Naive thymus-derived CD4-positive, alpha-beta T cell (primary cell): ENCODE results near the gene SPIRE2. TPM values are rescaled to one million over a fixed set of nuclear protein-coding genes. Genes with fewer than 3 reads are reported as not detected.
A peak's percentile ranks its signal among the peaks of the same experiment; 100 is the strongest.

Source experiments
- ATAC-seq: fragments of 150-1000 bp; cut with Tn5 transposase; 2 replicates; pipeline ENCODE4 v1.10.0; 2021; ENCODE audit warnings: mild to moderate bottlenecking, moderate library complexity
- CTCF ChIA-PET: fragments of 350-600 bp; sonication (Branson Sonifier 250); formaldehyde crosslinking; loops from one replicate; lab custom pipeline; 2021; ENCODE audit warnings: antibody characterized with exemption; lab: Charles Lee
- POLR2A ChIA-PET: fragments of 350-600 bp; sonication (Branson Sonifier 250); formaldehyde crosslinking; loops from one replicate; lab custom pipeline; 2021; ENCODE audit warnings: antibody characterized with exemption, inconsistent platforms; lab: Charles Lee
- DNase-seq, 9 donors: peaks; one replicate each; pipeline versions ENCODE4 v3.0.0 to v3.0.0-alpha.2; 2020 to 2022; ENCODE audit warnings: mixed read lengths in 1 of 9
- H3K27ac ChIP-seq: one replicate; pipeline ENCODE4 v1.7.0; 2013; ENCODE audit warnings: mild to moderate bottlenecking, low read depth, low read length, moderate library complexity
- H3K27me3 ChIP-seq, 2 donors: one replicate each; pipeline ENCODE4 v1.7.0; 2013; ENCODE audit warnings: low read length in 2 of 2, mild to moderate bottlenecking in 2 of 2, moderate library complexity in 2 of 2; ENCODE audit not compliant: control insufficient read depth in 2 of 2, insufficient read depth in 2 of 2
- H3K36me3 ChIP-seq, 3 experiments: 1 replicate in 2 of 3; 2 replicates in 1 of 3; pipeline ENCODE4 v1.7.0; 2013; ENCODE audit warnings: low read length in 3 of 3, mild to moderate bottlenecking in 3 of 3, moderate library complexity in 1 of 3; ENCODE audit not compliant: insufficient read depth in 3 of 3, control insufficient read depth in 2 of 3
- H3K4me1 ChIP-seq, 2 donors: one replicate each; pipeline ENCODE4 v1.7.0; 2013; ENCODE audit warnings: low read length in 2 of 2, mild to moderate bottlenecking in 2 of 2, moderate library complexity in 1 of 2; ENCODE audit not compliant: control insufficient read depth in 2 of 2, insufficient read depth in 2 of 2
- H3K4me3 ChIP-seq: 2 replicates; pipeline ENCODE4 v1.7.0; 2013; ENCODE audit warnings: mild to moderate bottlenecking, low read length
- H3K9me3 ChIP-seq, 3 experiments: 1 replicate in 2 of 3; 2 replicates in 1 of 3; pipeline ENCODE4 v1.7.0; 2013; ENCODE audit warnings: low read length in 3 of 3; ENCODE audit not compliant: control insufficient read depth in 2 of 3
- H3K27ac Mint-ChIP-seq, 9 donors: one replicate each; pipeline ENCODE4 v1.8.0; 2020 to 2022; ENCODE audit warnings: mixed read lengths in 9 of 9, mild to moderate bottlenecking in 8 of 9, moderate library complexity in 5 of 9, inconsistent platforms in 2 of 9
- H3K27me3 Mint-ChIP-seq, 5 donors: one replicate each; pipeline ENCODE4 v1.8.0; 2021 to 2022; ENCODE audit warnings: mixed read lengths in 5 of 5, mild to moderate bottlenecking in 1 of 5
- H3K36me3 Mint-ChIP-seq, 5 donors: one replicate each; pipeline ENCODE4 v1.8.0; 2020 to 2022; ENCODE audit warnings: mixed read lengths in 5 of 5, mild to moderate bottlenecking in 3 of 5, inconsistent platforms in 1 of 5
- H3K4me1 Mint-ChIP-seq, 7 donors: one replicate each; pipeline ENCODE4 v1.8.0; 2020 to 2022; ENCODE audit warnings: mixed read lengths in 7 of 7, mild to moderate bottlenecking in 3 of 7, inconsistent platforms in 1 of 7
- H3K4me3 Mint-ChIP-seq, 10 donors: one replicate each; pipeline ENCODE4 v1.8.0; 2020 to 2022; ENCODE audit warnings: mild to moderate bottlenecking in 10 of 10, mixed read lengths in 10 of 10, moderate library complexity in 6 of 10, inconsistent platforms in 2 of 10
- H3K9me3 Mint-ChIP-seq, 11 donors: one replicate each; pipeline ENCODE4 v1.8.0; 2020 to 2022; ENCODE audit warnings: mixed read lengths in 11 of 11, mild to moderate bottlenecking in 4 of 11, inconsistent platforms in 1 of 11, moderate library complexity in 1 of 11
- intact Hi-C, 2 donors: fragments of 100-400 bp; cut with micrococcal nuclease; formaldehyde crosslinking; loops; one replicate each; pipeline ENCODE4 v1.15.1; 2023
- polyA plus RNA-seq, 2 donors: library from polyadenylated mRNA; unstranded; fragments of 300-500 nt; fragmentation: Illumina TruSeq; gene quantifications; one replicate each; pipeline ENCODE4 v1.2.3, GENCODE V29; 2021
- total RNA-seq, 6 experiments: library from RNA in 5 of 6; stranded (reverse) in 5 of 6; gene quantifications; 1 replicate in 5 of 6; 2 replicates in 1 of 6; pipeline ENCODE4 v1.2.3 and lab custom pipeline; 2021 to 2026

Gene SPIRE2
- total and polyA plus RNA-seq, 7 experiments from 2014 or later = 0.32 to 3.5 (median 1.3) TPM

- H3K36me3 ChIP-seq = peaks cover 16 to 82% (median 28%) of the 10 kb centered on the region in 3 experiments
- Mint-ChIP-seq H3K36me3 (peaks cover 8 to 19% (median 10%) of the 10 kb centered on the region in 5 donors), H3K27ac (peak overlapping the region in 2 of 9 donors; percentile 19 to 65), H3K4me1 (no peaks in the 10 kb centered on the region), H3K4me3 (no peak overlapping the region), H3K9me3 (no peaks in the 10 kb centered on the region), H3K27me3 (no peaks in the 10 kb centered on the region)
- no peaks in the 10 kb centered on the region for H3K9me3 ChIP-seq
- no peaks in the 10 kb centered on the region for H3K4me1 ChIP-seq
- CTCF ChIA-PET = no interaction called here
- no peak for ATAC-seq
- POLR2A ChIA-PET = no interaction called here
- DNase-seq = no peak
- H3K4me3 ChIP-seq = no peak overlapping the region
- no peak overlapping the region for H3K27ac ChIP-seq
- intact Hi-C loops = no loop called here
- H3K27me3 ChIP-seq = no peaks in the 10 kb centered on the region
These were observed 72.6 kb downstream of the SPIRE2 start for GRCh38 chr16:89900885-89901284.

- CTCF ChIA-PET = no interaction called here
- no peaks in the 10 kb centered on the region for H3K27me3 ChIP-seq
- intact Hi-C loops = no loop called here
- POLR2A ChIA-PET = interaction anchor here (1.3 kb wide), 1 partner anchor 30 kb away, joined by 4 read pairs; no protein-coding TSS in a partner anchor
- no peaks in the 10 kb centered on the region for H3K4me1 ChIP-seq
- Mint-ChIP-seq H3K4me1 (no peaks in the 10 kb centered on the region), H3K9me3 (no peaks in the 10 kb centered on the region), H3K27ac (no peak overlapping the region), H3K4me3 (no peak overlapping the region), H3K27me3 (no peaks in the 10 kb centered on the region), H3K36me3 (peaks cover 6 to 23% (median 8%) of the 10 kb centered on the region in 5 donors)
- ATAC-seq (no peak), DNase-seq (no peak)
- H3K36me3 ChIP-seq = peaks cover 17 to 80% (median 32%) of the 10 kb centered on the region in 3 experiments
- H3K4me3 ChIP-seq = no peak overlapping the region
- no peak overlapping the region for H3K27ac ChIP-seq
- H3K9me3 ChIP-seq = no peaks in the 10 kb centered on the region
These were observed 74.7 kb downstream of the SPIRE2 start for GRCh38 chr16:89902980-89903379.

GRCh38 chr16:89903908-89904515 is 75.7 kb downstream of the SPIRE2 start:
- CTCF ChIA-PET = no interaction called here
- ATAC-seq (peak; percentile 2), DNase-seq (no peak)
- Histone ChIP-seq H3K27me3 (no peaks in the 10 kb centered on the region), H3K9me3 (no peaks in the 10 kb centered on the region), H3K27ac (no peak overlapping the region), H3K4me1 (no peaks in the 10 kb centered on the region), H3K36me3 (peaks cover 7 to 80% (median 24%) of the 10 kb centered on the region in 3 experiments), H3K4me3 (no peak overlapping the region)
- H3K4me3 Mint-ChIP-seq = no peak overlapping the region
- no peak overlapping the region for H3K27ac Mint-ChIP-seq
- no peaks in the 10 kb centered on the region for H3K27me3 Mint-ChIP-seq
- intact Hi-C loops = no loop called here
- peaks cover 3 to 22% (median 8%) of the 10 kb centered on the region in 5 donors for H3K36me3 Mint-ChIP-seq
- POLR2A ChIA-PET = no interaction called here
- H3K9me3 Mint-ChIP-seq = no peaks in the 10 kb centered on the region
- peaks cover 0 to under 1% (median 0%) of the 10 kb centered on the region in 7 donors for H3K4me1 Mint-ChIP-seq

GRCh38 chr16:89904606-89905510 is 76.6 kb downstream of the SPIRE2 start:
- ATAC-seq (peak; percentile 6), DNase-seq (no peak)
- Mint-ChIP-seq H3K27ac (no peak overlapping the region), H3K4me1 (peaks cover 0 to 8% (median 0%) of the 10 kb centered on the region in 7 donors), H3K4me3 (no peak overlapping the region), H3K27me3 (no peaks in the 10 kb centered on the region), H3K9me3 (no peaks in the 10 kb centered on the region), H3K36me3 (peaks cover 0 to 22% (median 5%) of the 10 kb centered on the region in 5 donors)
- ChIA-PET POLR2A (no interaction called here), CTCF (no interaction called here)
- Histone ChIP-seq H3K27ac (no peak overlapping the region), H3K9me3 (no peaks in the 10 kb centered on the region), H3K36me3 (peaks cover 5 to 74% (median 22%) of the 10 kb centered on the region in 3 experiments), H3K4me1 (peaks cover 0 to under 1% of the 10 kb centered on the region in 2 donors), H3K4me3 (no peak overlapping the region), H3K27me3 (no peaks in the 10 kb centered on the region)
- intact Hi-C loops = no loop called here

- no peak for ATAC-seq
- H3K27me3 ChIP-seq = no peaks in the 10 kb centered on the region
- no peaks in the 10 kb centered on the region for H3K27me3 Mint-ChIP-seq
- no peaks in the 10 kb centered on the region for H3K9me3 Mint-ChIP-seq
- no peaks in the 10 kb centered on the region for H3K9me3 ChIP-seq
- H3K4me3 Mint-ChIP-seq = no peak overlapping the region
- ChIA-PET POLR2A (no interaction called here), CTCF (interaction anchor here (1.2 kb wide), 1 partner anchor 24 kb away, joined by 3 read pairs; no protein-coding TSS in a partner anchor)
- DNase-seq = no peak
- H3K4me1 ChIP-seq = peaks cover 2 to 4% of the 10 kb centered on the region in 2 donors
- H3K27ac Mint-ChIP-seq = peak overlapping the region in 2 of 9 donors; percentile 10 to 52
- no peak overlapping the region for H3K27ac ChIP-seq
- no peak overlapping the region for H3K4me3 ChIP-seq
- peaks cover 0 to 28% (median 4%) of the 10 kb centered on the region in 5 donors for H3K36me3 Mint-ChIP-seq
- peaks cover 5 to 68% (median 15%) of the 10 kb centered on the region in 3 experiments for H3K36me3 ChIP-seq
- intact Hi-C loops = no loop called here
- H3K4me1 Mint-ChIP-seq = peaks cover 0 to 8% (median 5%) of the 10 kb centered on the region in 7 donors
These were observed 77.3 kb downstream of the SPIRE2 start for GRCh38 chr16:89905511-89906139.

GRCh38 chr16:89906140-89907025 is 78.1 kb downstream of the SPIRE2 start:
- CTCF ChIA-PET = interaction anchor here (1.2 kb wide), 1 partner anchor 25 kb away, joined by 3 read pairs; no protein-coding TSS in a partner anchor
- peak overlapping the region in 2 of 9 donors; percentile 12 to 52 for H3K27ac Mint-ChIP-seq
- H3K27me3 Mint-ChIP-seq = no peaks in the 10 kb centered on the region
- H3K4me3 Mint-ChIP-seq = no peak overlapping the region
- no peaks in the 10 kb centered on the region for H3K27me3 ChIP-seq
- peaks cover 0 to 31% (median 2%) of the 10 kb centered on the region in 5 donors for H3K36me3 Mint-ChIP-seq
- H3K4me3 ChIP-seq = no peak overlapping the region
- peaks cover 0 to 8% (median 5%) of the 10 kb centered on the region in 7 donors for H3K4me1 Mint-ChIP-seq
- POLR2A ChIA-PET = no interaction called here
- no peaks in the 10 kb centered on the region for H3K9me3 ChIP-seq
- no peak overlapping the region for H3K27ac ChIP-seq
- H3K4me1 ChIP-seq = peaks cover 3 to 4% of the 10 kb centered on the region in 2 donors
- H3K9me3 Mint-ChIP-seq = no peaks in the 10 kb centered on the region
- H3K36me3 ChIP-seq = peaks cover 5 to 69% (median 13%) of the 10 kb centered on the region in 3 experiments
- intact Hi-C loops = no loop called here
- no peak for ATAC-seq
- DNase-seq = no peak
